ENCODE data around the gene PAGE2.

The PAGE2 gene

GRCh38 chrX:55119271-55119670, 30.5 kb downstream of the PAGE2 start:
- no peaks in the 10 kb centered on the region for H3K36me3 ChIP-seq
- H3K4me3 ChIP-seq (ENCODE audit: low read depth in 1 of 2, low read length in 1 of 2), result no peak overlapping the region
- TF ChIP-seq CTCF (IDR thresholded peaks at IDR 0.05), result no peak
- no peaks in the 10 kb centered on the region for H3K4me1 ChIP-seq (ENCODE audit: control insufficient read depth in 1 of 2, insufficient read depth in 1 of 2, low read depth in 1 of 2, low read length in 1 of 2)
- H3K27me3 ChIP-seq, result no peaks in the 10 kb centered on the region
- H3K9me3 ChIP-seq, result no peaks in the 10 kb centered on the region
- H3K27ac ChIP-seq, result no peak overlapping the region

- no peaks in the 10 kb centered on the region for H3K36me3 ChIP-seq
- no peak overlapping the region for H3K4me3 ChIP-seq (ENCODE audit: low read depth in 1 of 2, low read length in 1 of 2)
- no peaks in the 10 kb centered on the region for H3K27me3 ChIP-seq
- H3K4me1 ChIP-seq (ENCODE audit: control insufficient read depth in 1 of 2, insufficient read depth in 1 of 2, low read depth in 1 of 2, low read length in 1 of 2), result no peaks in the 10 kb centered on the region
- H3K27ac ChIP-seq, result no peak overlapping the region
- TF ChIP-seq CTCF (IDR thresholded peaks at IDR 0.05), result no peak
- no peaks in the 10 kb centered on the region for H3K9me3 ChIP-seq
These were observed 30.9 kb downstream of the PAGE2 start for GRCh38 chrX:55119712-55120111.

GRCh38 chrX:55120761-55121358, 32.0 kb downstream of the PAGE2 start:
- Histone ChIP-seq H3K4me3 (ENCODE audit: low read depth in 1 of 2, low read length in 1 of 2) (no peak overlapping the region), H3K36me3 (no peaks in the 10 kb centered on the region), H3K4me1 (ENCODE audit: control insufficient read depth in 1 of 2, insufficient read depth in 1 of 2, low read depth in 1 of 2, low read length in 1 of 2) (no peaks in the 10 kb centered on the region), H3K9me3 (no peaks in the 10 kb centered on the region), H3K27ac (no peak overlapping the region), H3K27me3 (no peaks in the 10 kb centered on the region)
- no peak for TF ChIP-seq CTCF (IDR thresholded peaks at IDR 0.05)

- Histone ChIP-seq H3K27me3 (no peaks in the 10 kb centered on the region), H3K9me3 (no peaks in the 10 kb centered on the region), H3K4me1 (ENCODE audit: control insufficient read depth in 1 of 2, insufficient read depth in 1 of 2, low read depth in 1 of 2, low read length in 1 of 2) (no peaks in the 10 kb centered on the region), H3K4me3 (ENCODE audit: low read depth in 1 of 2, low read length in 1 of 2) (no peak overlapping the region), H3K36me3 (no peaks in the 10 kb centered on the region), H3K27ac (no peak overlapping the region)
- TF ChIP-seq CTCF (IDR thresholded peaks at IDR 0.05), result no peak
These were observed 35.1 kb downstream of the PAGE2 start for GRCh38 chrX:55123900-55124299.

GRCh38 chrX:55127692-55128091, 38.9 kb downstream of the PAGE2 start:
- Histone ChIP-seq H3K36me3 (no peaks in the 10 kb centered on the region), H3K4me1 (ENCODE audit: control insufficient read depth in 1 of 2, insufficient read depth in 1 of 2, low read depth in 1 of 2, low read length in 1 of 2) (no peaks in the 10 kb centered on the region), H3K27ac (no peak overlapping the region), H3K27me3 (no peaks in the 10 kb centered on the region), H3K4me3 (ENCODE audit: low read depth in 1 of 2, low read length in 1 of 2) (no peak overlapping the region), H3K9me3 (no peaks in the 10 kb centered on the region)
- TF ChIP-seq CTCF (IDR thresholded peaks at IDR 0.05), result no peak

GRCh38 chrX:55129361-55129760, 40.5 kb downstream of the PAGE2 start:
- Histone ChIP-seq H3K9me3 (no peaks in the 10 kb centered on the region), H3K4me1 (ENCODE audit: control insufficient read depth in 1 of 2, insufficient read depth in 1 of 2, low read depth in 1 of 2, low read length in 1 of 2) (no peaks in the 10 kb centered on the region), H3K4me3 (ENCODE audit: low read depth in 1 of 2, low read length in 1 of 2) (no peak overlapping the region), H3K36me3 (no peaks in the 10 kb centered on the region), H3K27me3 (no peaks in the 10 kb centered on the region), H3K27ac (no peak overlapping the region)
- TF ChIP-seq CTCF (IDR thresholded peaks at IDR 0.05), result no peak
